Memory B cell (primary cell): ENCODE results near the gene OTUD5.
A peak's percentile ranks its signal among the peaks of the same experiment; 100 is the strongest.
"Not testable (repeated sequence)": the region's sequence is repeated elsewhere in the genome, so short reads cannot be mapped to it uniquely, and the experiment has no call there.

Source experiments
- ATAC-seq: fragments of 150-1000 bp; cut with Tn5 transposase; 2 replicates; pipeline ENCODE4 v1.10.0; 2021; ENCODE audit warnings: low read depth, mild to moderate bottlenecking, moderate library complexity
- DNase-seq, 2 donors: peaks; one replicate each; pipeline ENCODE4 v3.0.0; 2022; ENCODE audit warnings: low spot score in 2 of 2
- H3K27ac Mint-ChIP-seq: one replicate; pipeline ENCODE4 v1.8.0; 2022; ENCODE audit warnings: mild to moderate bottlenecking, moderate library complexity, mixed read lengths
- H3K27me3 Mint-ChIP-seq: one replicate; pipeline ENCODE4 v1.8.0; 2022; ENCODE audit warnings: mixed read lengths
- H3K36me3 Mint-ChIP-seq: one replicate; pipeline ENCODE4 v1.8.0; 2022; ENCODE audit warnings: mild to moderate bottlenecking, mixed read lengths
- H3K4me1 Mint-ChIP-seq: one replicate; pipeline ENCODE4 v1.8.0; 2022; ENCODE audit warnings: mixed read lengths
- H3K4me3 Mint-ChIP-seq: one replicate; pipeline ENCODE4 v1.8.0; 2022; ENCODE audit warnings: mild to moderate bottlenecking, moderate library complexity, mixed read lengths
- H3K9me3 Mint-ChIP-seq: one replicate; pipeline ENCODE4 v1.8.0; 2022; ENCODE audit warnings: mixed read lengths

The OTUD5 gene

GRCh38 chrX:48890296-48890925 is 67.0 kb downstream of the OTUD5 start:
- H3K9me3 Mint-ChIP-seq: no peaks in the 10 kb centered on the region
- H3K36me3 Mint-ChIP-seq: peaks cover 5% of the 10 kb centered on the region
- ATAC-seq (no peak), DNase-seq (no peak)
- H3K27ac Mint-ChIP-seq: peak overlapping the region; percentile 37
- H3K4me3 Mint-ChIP-seq: peak overlapping the region; percentile 90
- peaks cover 1% of the 10 kb centered on the region for H3K27me3 Mint-ChIP-seq
- H3K4me1 Mint-ChIP-seq: peaks cover 15% of the 10 kb centered on the region

- not testable (repeated sequence) for H3K9me3 Mint-ChIP-seq, H3K4me3 Mint-ChIP-seq, DNase-seq, H3K36me3 Mint-ChIP-seq, H3K4me1 Mint-ChIP-seq, H3K27ac Mint-ChIP-seq, H3K27me3 Mint-ChIP-seq, ATAC-seq
These were observed 70.8 kb downstream of the OTUD5 start for GRCh38 chrX:48886586-48886985.

GRCh38 chrX:48883729-48884128 is 73.7 kb downstream of the OTUD5 start:
- no peaks in the 10 kb centered on the region for H3K9me3 Mint-ChIP-seq
- H3K27ac Mint-ChIP-seq: no peak overlapping the region
- no peaks in the 10 kb centered on the region for H3K27me3 Mint-ChIP-seq
- no peaks in the 10 kb centered on the region for H3K4me1 Mint-ChIP-seq
- no peak for DNase-seq
- no peaks in the 10 kb centered on the region for H3K36me3 Mint-ChIP-seq
- H3K4me3 Mint-ChIP-seq: no peak overlapping the region
- ATAC-seq: no peak

- DNase-seq, H3K36me3 Mint-ChIP-seq, H3K4me3 Mint-ChIP-seq, H3K27me3 Mint-ChIP-seq, H3K27ac Mint-ChIP-seq, ATAC-seq, H3K9me3 Mint-ChIP-seq, H3K4me1 Mint-ChIP-seq: not testable (repeated sequence)
These were observed 80.5 kb downstream of the OTUD5 start for GRCh38 chrX:48876944-48877343.
